ENCODE data around the gene G3BP2.
"Not testable (repeated sequence)": the region's sequence is repeated elsewhere in the genome, so short reads cannot be mapped to it uniquely, and the experiment has no call there.

The G3BP2 gene

GRCh38 chr4:75698162-75698962, 25.2 kb upstream of the G3BP2 start:
- H3K4me1 Mint-ChIP-seq (ENCODE audit: low read depth), result peaks cover 48% of the 10 kb centered on the region

DNA sequence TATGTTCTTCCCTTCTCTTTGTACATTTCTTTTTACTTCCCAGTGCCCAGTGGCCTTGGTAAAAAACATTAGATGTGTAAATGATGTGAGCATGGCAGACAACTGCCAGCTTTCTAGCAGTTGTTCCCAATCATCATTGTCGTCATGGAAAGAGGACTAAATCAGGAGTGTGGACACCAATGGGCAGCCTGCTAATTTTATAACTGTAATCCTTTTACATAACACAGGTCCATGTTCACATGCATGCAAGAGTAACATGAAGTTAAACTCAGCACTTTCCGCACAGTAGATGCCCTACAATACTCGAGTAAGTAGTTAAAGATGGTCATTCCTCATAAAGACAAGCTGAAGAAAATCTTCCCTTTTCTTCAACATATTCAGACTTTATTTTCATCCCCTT, 23.4 kb upstream of the G3BP2 start:
- H3K4me1 Mint-ChIP-seq (ENCODE audit: low read depth), result peaks cover 48% of the 10 kb centered on the region
- no peak overlapping the region for H3K4me3 Mint-ChIP-seq
- H3K27me3 Mint-ChIP-seq, result no peaks in the 10 kb centered on the region
- peaks cover 3% of the 10 kb centered on the region for H3K9me3 Mint-ChIP-seq
- no peak overlapping the region for H3K27ac Mint-ChIP-seq
- H3K36me3 Mint-ChIP-seq (ENCODE audit: low read depth), result peaks cover 7% of the 10 kb centered on the region

More at GRCh38 chr4:75698162-75698962, 25.2 kb upstream of the G3BP2 start:
- peak overlapping the region; percentile 95 for H3K27ac Mint-ChIP-seq
- no peaks in the 10 kb centered on the region for H3K27me3 Mint-ChIP-seq
- peaks cover 3% of the 10 kb centered on the region for H3K9me3 Mint-ChIP-seq
- H3K4me3 Mint-ChIP-seq, result peak overlapping the region; percentile 55
- H3K36me3 Mint-ChIP-seq (ENCODE audit: low read depth), result peaks cover 5% of the 10 kb centered on the region

GRCh38 chr4:75696071-75696470, 22.9 kb upstream of the G3BP2 start:
- peak overlapping the region; percentile 41 for H3K27ac Mint-ChIP-seq
- H3K4me1 Mint-ChIP-seq (ENCODE audit: low read depth), result peaks cover 48% of the 10 kb centered on the region
- H3K9me3 Mint-ChIP-seq, result peaks cover 3% of the 10 kb centered on the region
- no peak overlapping the region for H3K4me3 Mint-ChIP-seq
- H3K27me3 Mint-ChIP-seq, result no peaks in the 10 kb centered on the region
- peaks cover 8% of the 10 kb centered on the region for H3K36me3 Mint-ChIP-seq (ENCODE audit: low read depth)

DNA sequence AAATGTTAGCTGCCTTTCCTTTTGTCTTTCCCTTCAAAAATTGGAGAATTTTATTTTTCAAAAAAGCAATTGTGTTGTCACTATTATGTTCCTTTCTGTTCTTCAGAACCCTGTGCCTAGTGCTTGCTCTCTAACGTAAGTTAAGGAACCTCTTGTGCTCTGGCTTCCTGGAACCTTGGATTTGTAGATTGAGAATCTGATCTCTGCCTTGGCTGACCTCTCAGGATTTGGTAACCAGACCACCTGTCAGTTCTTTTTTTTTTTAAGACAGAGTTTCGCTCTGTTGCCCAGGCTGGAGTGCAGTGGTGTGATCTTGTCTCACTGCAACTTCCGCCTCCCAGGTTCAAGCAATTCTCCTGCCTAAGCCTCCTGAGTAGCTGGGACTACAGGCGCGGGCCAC, 18.9 kb upstream of the G3BP2 start:
- Mint-ChIP-seq H3K4me1 (ENCODE audit: low read depth) (peaks cover 28% of the 10 kb centered on the region), H3K36me3 (ENCODE audit: low read depth) (peaks cover 16% of the 10 kb centered on the region)
- not testable (repeated sequence) for H3K9me3 Mint-ChIP-seq, H3K27ac Mint-ChIP-seq, H3K27me3 Mint-ChIP-seq, H3K4me3 Mint-ChIP-seq

DNA sequence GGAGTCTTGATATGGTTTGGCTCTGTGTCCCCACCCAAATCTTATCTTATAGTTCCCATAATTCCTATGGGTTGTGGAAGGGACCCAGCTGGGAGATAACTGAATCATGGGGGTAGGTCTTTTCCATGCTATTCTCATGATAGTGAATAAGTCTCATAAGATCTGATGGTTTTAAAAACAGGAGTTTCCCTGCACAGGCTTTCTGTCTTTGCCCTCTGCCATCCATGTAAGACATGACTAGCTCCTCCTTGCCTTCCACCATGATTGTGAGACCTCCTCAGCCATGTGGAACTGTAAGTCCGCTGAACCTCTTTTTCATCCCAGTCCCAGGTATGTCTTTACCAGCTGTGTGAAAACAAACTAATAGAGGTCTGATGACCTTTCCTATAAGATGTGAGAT, 13.9 kb upstream of the G3BP2 start:
- H3K27me3 Mint-ChIP-seq, H3K4me3 Mint-ChIP-seq, H3K27ac Mint-ChIP-seq, H3K9me3 Mint-ChIP-seq: not testable (repeated sequence)
- H3K36me3 Mint-ChIP-seq (ENCODE audit: low read depth), result peaks cover 11% of the 10 kb centered on the region
- peaks cover 39% of the 10 kb centered on the region for H3K4me1 Mint-ChIP-seq (ENCODE audit: low read depth)

DNA sequence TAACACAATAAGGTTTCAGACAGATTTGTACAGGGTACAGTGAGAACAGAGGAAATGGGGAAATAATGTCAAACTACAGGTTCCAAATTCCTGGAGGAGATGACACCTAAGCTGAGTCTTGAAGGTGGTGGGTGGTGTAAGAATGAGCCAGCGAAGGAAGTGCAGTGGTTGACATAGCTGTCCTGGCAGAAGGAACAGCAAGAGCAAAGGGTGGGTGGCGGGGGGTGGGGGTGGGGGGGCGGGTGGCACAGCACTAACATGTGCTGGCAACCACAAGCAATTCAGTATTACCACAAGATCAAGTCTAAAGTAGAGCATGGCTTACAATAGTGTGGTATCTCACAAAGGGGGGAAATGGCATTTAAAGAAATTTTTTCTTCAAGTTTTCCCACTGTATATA, 13.1 kb upstream of the G3BP2 start:
- Mint-ChIP-seq H3K27ac (peak overlapping the region; percentile 78), H3K4me3 (peak overlapping the region; percentile 34), H3K9me3 (peaks cover 4% of the 10 kb centered on the region), H3K27me3 (no peaks in the 10 kb centered on the region), H3K4me1 (ENCODE audit: low read depth) (peaks cover 43% of the 10 kb centered on the region), H3K36me3 (ENCODE audit: low read depth) (peaks cover 7% of the 10 kb centered on the region)

GRCh38 chr4:75685546-75686189, 12.5 kb upstream of the G3BP2 start:
- Mint-ChIP-seq H3K4me3 (no peak overlapping the region), H3K9me3 (peaks cover 4% of the 10 kb centered on the region), H3K4me1 (ENCODE audit: low read depth) (peaks cover 43% of the 10 kb centered on the region), H3K27ac (peak overlapping the region; percentile 78), H3K27me3 (no peaks in the 10 kb centered on the region), H3K36me3 (ENCODE audit: low read depth) (peaks cover 7% of the 10 kb centered on the region)

DNA sequence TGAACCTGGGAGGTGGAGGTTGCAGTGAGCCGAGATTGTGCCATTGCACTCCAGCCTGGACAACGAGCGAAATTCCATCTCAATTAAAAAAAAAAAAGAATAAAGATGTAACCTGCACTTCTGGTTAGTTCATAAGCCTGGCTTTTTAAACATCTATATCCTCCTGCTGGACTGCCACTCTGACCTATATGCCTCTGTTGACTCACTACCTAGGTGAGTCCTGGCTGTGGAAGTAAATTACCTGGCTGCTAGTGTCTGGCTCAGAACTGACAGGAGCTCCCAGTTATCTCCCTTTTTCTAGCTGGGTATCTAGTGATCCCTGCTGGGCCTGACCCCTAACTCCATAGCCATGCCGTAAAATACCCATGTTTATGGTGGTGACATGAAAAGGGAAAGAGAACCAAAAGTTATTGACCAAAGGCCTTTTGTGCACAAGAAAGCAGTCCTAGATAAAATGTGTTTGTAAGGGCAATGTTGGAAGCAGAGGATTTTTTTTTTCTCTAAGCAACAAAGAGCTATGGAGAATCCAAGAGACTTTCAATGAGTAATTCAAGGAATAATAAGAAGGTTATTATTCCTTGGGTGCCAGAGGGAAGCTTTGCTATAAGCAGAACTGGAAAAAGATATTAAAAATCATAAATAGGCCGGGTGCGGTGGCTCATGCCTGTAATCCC, 10.4 kb upstream of the G3BP2 start:
- H3K4me1 Mint-ChIP-seq (ENCODE audit: low read depth), result peaks cover 43% of the 10 kb centered on the region
- H3K9me3 Mint-ChIP-seq, result peaks cover 4% of the 10 kb centered on the region
- no peaks in the 10 kb centered on the region for H3K27me3 Mint-ChIP-seq
- peaks cover 7% of the 10 kb centered on the region for H3K36me3 Mint-ChIP-seq (ENCODE audit: low read depth)
- H3K4me3 Mint-ChIP-seq, result no peak overlapping the region
- H3K27ac Mint-ChIP-seq, result peak overlapping the region; percentile 55

DNA sequence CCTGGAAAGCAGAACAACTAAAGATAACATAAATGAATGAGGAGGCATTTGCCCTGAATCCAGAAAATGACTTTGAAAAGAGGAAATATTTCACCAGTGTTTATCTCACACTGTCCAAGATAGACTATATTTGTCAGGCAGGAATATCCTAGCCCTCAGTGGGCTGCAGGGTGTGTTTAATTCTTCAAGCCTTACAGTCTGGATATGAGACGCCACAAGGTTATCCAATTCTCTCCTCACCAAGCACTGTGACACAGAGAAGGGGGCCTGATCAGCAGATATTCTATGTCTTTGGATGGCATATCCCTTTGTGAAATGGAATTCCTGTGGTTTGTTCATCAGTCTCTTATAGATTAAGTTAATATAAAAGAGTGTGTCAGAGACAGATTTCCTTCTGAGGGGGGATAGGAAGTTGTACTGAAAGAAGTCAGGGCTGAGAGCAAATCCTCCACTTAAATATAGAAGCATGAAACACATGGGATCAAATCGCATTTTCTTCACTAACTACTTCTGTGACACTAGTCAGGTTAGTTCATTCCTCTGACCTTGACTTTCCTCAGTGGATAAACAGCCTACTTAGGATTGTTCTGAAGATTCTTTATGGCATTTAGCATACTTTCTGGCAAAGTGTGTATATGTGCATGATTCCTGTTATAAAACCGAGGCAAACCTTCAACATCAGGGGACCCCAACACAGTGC, 6.8 kb upstream of the G3BP2 start:
- peaks cover 21% of the 10 kb centered on the region for H3K4me1 Mint-ChIP-seq (ENCODE audit: low read depth)
- no peak overlapping the region for H3K27ac Mint-ChIP-seq
- no peaks in the 10 kb centered on the region for H3K27me3 Mint-ChIP-seq
- H3K4me3 Mint-ChIP-seq, result no peak overlapping the region
- no peaks in the 10 kb centered on the region for H3K36me3 Mint-ChIP-seq (ENCODE audit: low read depth)
- H3K9me3 Mint-ChIP-seq, result no peaks in the 10 kb centered on the region

GRCh38 chr4:75678965-75679364, 5.8 kb upstream of the G3BP2 start:
- Mint-ChIP-seq H3K36me3 (ENCODE audit: low read depth) (no peaks in the 10 kb centered on the region), H3K27ac (no peak overlapping the region), H3K9me3 (no peaks in the 10 kb centered on the region), H3K27me3 (no peaks in the 10 kb centered on the region), H3K4me3 (no peak overlapping the region), H3K4me1 (ENCODE audit: low read depth) (peaks cover 24% of the 10 kb centered on the region)

DNA sequence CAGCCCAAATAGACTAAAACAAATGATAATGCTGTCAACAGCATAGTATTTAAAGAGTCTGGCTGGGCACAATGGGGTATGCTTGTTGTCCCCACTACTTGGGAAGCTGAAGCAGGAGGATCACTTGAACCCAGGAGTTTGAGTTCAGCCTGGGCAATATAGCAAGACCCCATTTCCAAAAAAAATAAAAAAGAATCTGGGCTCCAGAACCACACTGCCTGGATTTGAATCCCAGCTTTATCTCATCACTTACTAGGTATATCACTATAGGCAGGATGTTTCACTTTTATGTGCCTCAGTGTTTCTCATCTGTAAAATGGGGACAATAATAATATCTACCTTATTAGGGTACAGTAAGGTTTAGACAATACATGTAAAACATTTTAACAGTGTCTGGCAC, 5.3 kb upstream of the G3BP2 start:
- Mint-ChIP-seq H3K9me3 (no peaks in the 10 kb centered on the region), H3K4me3 (no peak overlapping the region), H3K36me3 (ENCODE audit: low read depth) (no peaks in the 10 kb centered on the region), H3K27ac (no peak overlapping the region), H3K4me1 (ENCODE audit: low read depth) (peaks cover 25% of the 10 kb centered on the region), H3K27me3 (no peaks in the 10 kb centered on the region)

DNA sequence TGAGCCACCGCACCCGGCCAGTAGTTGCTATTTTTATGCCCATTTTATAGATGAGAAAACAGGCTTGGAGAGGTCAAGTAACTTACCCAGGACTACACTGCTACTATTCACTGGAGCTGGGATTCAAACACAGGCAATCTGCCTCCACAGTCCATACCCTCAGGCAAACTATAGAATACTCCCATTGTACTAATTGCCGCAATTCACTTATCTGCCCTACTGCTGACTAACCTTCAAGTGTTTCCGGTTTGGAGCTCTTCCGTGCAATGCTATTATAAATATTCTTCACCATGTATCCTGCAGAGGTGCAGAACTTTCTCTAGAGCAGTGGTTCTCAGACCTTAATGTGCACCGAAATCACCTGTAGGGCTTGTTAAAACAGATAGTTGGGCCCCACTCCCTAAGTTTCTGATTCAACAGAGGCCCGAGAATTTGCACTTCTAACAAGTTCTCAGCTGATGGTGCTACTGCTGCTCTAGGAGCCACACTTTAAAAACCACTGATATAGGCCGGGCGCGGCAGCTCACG, 1.9 kb upstream of the G3BP2 start:
- Mint-ChIP-seq H3K27me3 (no peaks in the 10 kb centered on the region), H3K9me3 (no peaks in the 10 kb centered on the region), H3K27ac (no peak overlapping the region), H3K36me3 (ENCODE audit: low read depth) (peaks cover 6% of the 10 kb centered on the region), H3K4me3 (no peak overlapping the region), H3K4me1 (ENCODE audit: low read depth) (peaks cover 32% of the 10 kb centered on the region)

DNA sequence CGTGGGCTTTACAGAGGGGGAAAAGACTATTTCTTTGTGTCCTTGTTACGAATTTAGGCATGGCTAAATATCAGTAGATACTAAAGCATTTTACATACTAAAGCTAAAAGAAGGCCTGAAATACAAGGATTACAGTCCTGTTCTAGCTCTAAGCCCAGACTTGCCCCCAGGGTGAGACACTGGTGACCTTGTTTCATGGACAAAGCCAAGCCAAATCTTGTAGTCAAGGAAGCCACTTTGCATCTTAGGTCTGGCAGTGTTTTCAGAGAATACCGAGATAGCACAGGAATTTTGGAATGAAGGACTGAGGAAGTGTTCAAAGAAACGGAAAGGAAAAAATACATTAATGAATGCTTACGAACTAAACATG, 733 bp upstream of the G3BP2 start:
- peak overlapping the region; percentile 98 for H3K27ac Mint-ChIP-seq
- H3K4me3 Mint-ChIP-seq, result peak overlapping the region; percentile 97
- peaks cover 42% of the 10 kb centered on the region for H3K4me1 Mint-ChIP-seq (ENCODE audit: low read depth)
- H3K9me3 Mint-ChIP-seq, result no peaks in the 10 kb centered on the region
- no peaks in the 10 kb centered on the region for H3K27me3 Mint-ChIP-seq
- H3K36me3 Mint-ChIP-seq (ENCODE audit: low read depth), result peaks cover 6% of the 10 kb centered on the region

DNA sequence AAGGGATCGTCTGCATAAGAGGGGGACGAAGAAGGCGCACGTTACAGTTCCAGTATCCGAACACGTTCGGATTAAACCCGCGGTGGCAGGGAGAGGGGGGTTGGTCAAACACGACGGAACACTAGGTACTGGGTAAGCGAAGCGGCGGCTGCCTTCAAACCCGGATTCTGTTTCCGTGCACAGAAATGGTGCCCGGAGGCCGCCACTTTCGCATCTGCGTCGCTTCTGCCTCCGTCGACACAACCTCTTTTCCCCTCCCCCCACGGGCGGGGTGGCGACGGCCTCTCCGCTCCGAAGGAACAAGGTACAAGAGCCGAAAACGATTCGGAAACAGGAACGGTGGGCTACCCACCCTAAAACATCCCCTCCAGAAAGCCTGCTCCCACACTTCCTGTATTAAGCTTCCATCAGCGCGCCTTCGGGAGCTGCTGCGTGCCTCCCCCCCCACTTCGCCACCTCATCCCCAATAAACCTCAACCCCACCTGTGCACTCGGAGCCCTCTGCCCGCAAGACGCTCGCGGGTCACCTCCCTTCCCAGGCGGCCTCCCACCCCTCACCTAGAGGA, 667 bp downstream of the G3BP2 start:
- H3K4me1 Mint-ChIP-seq (ENCODE audit: low read depth), result peaks cover 56% of the 10 kb centered on the region
- H3K9me3 Mint-ChIP-seq, result no peaks in the 10 kb centered on the region
- H3K36me3 Mint-ChIP-seq (ENCODE audit: low read depth), result peaks cover 10% of the 10 kb centered on the region
- H3K4me3 Mint-ChIP-seq, result peak overlapping the region; percentile 97
- peak overlapping the region; percentile 98 for H3K27ac Mint-ChIP-seq
- no peaks in the 10 kb centered on the region for H3K27me3 Mint-ChIP-seq
